Breast epithelium (tissue), 3 donors: ENCODE results near the gene RNU1-2.
"Not testable (repeated sequence)": the region's sequence is repeated elsewhere in the genome, so short reads cannot be mapped to it uniquely, and the experiment has no call there.

ENCODE experiments used
- POLR2A ChIP-seq: fragments of 450-650 bp; IDR thresholded peaks from one replicate; pipeline ENCODE4 v1.6.1; 2016; ENCODE audit warnings: antibody characterized with exemption, mild to moderate bottlenecking, moderate library complexity
- TF ChIP-seq, protein P1 (sequence below), 3 donors: fragments of 450-650 bp; IDR thresholded peaks; one replicate each; pipeline ENCODE4 v1.5.1; 2016 to 2017; ENCODE audit warnings: antibody characterized with exemption in 3 of 3, mild to moderate bottlenecking in 3 of 3, moderate library complexity in 3 of 3

DNA sequence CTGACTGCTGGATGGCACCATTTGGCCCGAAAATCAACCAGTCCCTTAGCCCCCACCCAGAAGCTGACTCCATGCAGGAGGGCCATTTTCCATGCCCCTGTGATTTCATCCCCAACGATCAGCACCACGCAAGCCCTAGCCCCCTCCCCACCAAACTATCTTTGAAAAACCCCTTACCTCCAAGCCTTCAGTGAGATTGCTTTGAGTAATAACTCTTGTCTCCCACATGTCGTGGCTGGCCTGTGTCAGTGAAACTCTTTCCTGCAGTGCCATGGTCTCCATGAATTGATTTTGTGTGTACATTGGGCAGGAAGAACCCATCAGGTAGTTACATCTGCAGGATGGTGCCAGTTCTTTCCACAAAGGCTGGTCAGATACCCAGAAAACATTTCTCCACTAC, 2.0 kb upstream of the RNU1-2 start:
- TF ChIP-seq, protein P1, sequence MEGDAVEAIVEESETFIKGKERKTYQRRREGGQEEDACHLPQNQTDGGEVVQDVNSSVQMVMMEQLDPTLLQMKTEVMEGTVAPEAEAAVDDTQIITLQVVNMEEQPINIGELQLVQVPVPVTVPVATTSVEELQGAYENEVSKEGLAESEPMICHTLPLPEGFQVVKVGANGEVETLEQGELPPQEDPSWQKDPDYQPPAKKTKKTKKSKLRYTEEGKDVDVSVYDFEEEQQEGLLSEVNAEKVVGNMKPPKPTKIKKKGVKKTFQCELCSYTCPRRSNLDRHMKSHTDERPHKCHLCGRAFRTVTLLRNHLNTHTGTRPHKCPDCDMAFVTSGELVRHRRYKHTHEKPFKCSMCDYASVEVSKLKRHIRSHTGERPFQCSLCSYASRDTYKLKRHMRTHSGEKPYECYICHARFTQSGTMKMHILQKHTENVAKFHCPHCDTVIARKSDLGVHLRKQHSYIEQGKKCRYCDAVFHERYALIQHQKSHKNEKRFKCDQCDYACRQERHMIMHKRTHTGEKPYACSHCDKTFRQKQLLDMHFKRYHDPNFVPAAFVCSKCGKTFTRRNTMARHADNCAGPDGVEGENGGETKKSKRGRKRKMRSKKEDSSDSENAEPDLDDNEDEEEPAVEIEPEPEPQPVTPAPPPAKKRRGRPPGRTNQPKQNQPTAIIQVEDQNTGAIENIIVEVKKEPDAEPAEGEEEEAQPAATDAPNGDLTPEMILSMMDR (IDR thresholded peaks at IDR 0.05), result not testable (repeated sequence)
- TF ChIP-seq POLR2A, result not testable (repeated sequence)
